ENCODE data around the gene GPN2.

The GPN2 gene

DNA sequence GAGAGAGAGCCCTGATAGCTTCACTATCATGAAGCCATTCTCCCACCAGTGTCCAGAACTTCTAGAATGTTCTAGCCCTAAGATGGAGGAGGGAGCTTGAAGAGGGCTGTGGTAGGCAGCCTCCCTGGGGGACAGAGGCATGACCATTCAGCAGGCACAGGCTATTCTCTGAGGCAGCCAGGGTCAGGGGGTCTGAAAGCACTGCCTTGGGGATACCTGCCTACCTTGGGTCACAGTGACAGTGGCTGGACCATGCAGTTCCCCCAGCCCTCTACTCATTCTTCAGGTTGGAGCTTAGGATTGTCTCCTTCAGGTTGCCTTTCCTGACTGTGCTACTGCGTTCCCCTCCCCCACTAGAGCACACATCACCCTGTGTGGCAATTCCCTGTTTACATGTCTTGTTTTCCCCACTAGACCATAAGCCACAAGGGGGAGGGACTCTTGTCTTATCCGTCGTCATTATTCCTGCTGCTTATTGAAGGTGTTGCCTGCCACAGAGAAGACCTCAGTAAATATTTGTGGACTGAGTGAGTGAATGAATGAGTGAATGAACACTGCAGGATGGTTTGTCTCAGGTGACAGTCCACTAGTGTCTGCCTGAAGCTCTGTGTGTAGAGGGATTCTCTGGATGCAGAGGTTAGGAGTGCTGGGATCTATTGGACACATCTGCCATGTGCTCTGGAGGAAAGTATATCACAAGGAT is 58.4 kb downstream of the GPN2 start:
- DNase-seq (ENCODE audit: low spot score), result no peak

DNA sequence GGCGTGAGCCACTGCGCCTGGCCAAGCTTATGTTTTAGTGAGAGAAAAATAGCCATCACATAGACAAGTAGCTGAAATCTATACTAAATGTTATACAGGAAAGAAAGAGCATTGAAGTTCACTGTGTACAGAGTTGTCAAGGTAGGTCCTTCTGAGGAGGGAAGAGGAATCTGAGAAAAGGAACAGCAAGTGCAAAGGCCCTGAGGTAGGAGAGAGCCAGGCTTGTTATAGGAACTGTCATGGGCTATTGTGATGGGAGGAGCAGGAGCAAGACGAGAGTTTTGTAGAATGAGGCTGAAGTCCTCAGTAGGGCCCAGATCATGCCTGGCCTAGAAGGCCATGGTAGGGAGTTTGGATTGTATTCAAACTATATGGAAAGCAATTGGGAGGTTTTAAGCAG is 59.0 kb downstream of the GPN2 start:
- DNase-seq (ENCODE audit: low spot score), result no peak

DNA sequence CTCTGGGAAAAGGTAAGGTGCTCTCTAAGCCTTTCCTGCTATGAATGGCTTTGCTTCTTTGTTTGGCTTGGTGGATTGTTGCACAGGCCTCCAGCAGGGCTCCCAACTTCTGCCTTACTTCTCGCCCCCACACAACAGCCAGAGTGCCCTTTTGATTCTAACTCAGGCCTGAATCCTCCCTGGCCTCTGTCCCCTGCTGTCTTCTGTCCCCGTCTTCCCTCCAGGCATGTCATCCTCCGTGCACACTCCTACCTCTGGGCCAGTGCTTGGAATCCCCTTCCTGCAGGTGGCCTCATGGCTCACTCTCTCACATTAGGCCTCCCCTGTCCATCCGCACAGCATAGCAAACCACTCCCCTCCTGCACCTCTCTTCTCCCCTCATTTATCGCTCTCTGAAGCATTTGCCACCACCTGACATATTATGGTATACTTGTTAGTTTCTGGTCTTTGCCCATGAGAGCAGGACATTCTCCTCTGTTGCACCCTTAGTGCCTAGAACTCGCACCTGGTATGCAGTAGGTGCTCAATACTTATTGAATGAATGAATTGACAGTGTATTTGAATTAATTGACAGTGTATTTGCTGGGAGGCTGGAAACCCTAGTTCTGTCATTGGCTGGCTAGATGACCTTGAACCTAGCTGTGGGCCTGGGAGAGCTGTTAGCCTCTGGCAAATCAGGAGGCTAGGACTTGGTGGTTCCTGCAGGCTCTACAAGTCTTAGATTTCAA is 60.7 kb downstream of the GPN2 start:
- DNase-seq (ENCODE audit: low spot score), result no peak

DNA sequence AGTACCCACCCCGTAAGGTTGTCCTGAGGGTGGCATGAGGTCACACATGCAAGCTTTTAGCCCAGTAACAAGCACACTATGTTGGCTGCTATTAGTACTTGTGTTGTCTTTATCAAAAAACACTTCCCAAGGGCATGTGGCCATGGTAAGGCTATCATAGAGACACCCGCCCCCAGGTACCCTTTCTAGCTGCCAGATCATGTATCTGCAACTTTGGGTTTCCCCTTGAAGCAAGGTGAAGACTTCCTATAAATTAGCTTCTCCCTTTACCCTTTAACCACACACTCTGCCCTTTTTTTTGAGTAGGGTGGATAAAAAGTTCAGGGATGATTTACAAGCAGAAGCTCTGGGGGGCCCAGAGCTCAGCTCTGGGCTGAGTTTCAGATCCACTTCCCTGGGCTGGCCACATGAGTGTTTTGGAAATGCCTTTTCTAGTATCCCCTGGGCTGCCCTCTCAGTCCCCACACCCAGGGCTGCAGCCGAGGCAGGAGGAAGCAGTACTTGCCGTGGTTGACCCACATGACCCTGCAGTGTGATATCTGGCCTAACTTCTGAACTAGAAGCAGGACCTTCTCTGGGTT is 61.6 kb downstream of the GPN2 start:
- peak; percentile 60 for DNase-seq (ENCODE audit: low spot score)

DNA sequence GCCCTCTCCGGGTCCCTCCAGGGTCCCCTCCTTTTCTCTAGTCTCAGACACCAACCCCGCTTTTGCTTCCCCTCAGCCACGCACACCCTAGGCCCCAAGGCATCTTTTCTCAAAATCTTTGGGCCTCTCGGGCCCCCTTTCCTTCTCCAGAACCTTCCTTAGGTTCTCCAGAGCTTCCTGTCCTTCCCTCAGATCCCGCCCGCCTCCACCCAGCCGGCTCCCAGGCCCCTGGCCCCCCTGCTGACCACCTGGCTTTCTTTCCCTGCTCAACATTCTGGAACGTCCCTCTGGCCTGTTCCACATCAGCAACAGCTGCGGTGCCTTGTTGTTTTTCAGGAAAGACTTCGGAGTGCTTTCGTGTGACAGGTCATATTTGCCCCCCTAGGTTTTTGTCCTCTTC is 62.4 kb downstream of the GPN2 start:
- DNase-seq (ENCODE audit: low spot score), result no peak

DNA sequence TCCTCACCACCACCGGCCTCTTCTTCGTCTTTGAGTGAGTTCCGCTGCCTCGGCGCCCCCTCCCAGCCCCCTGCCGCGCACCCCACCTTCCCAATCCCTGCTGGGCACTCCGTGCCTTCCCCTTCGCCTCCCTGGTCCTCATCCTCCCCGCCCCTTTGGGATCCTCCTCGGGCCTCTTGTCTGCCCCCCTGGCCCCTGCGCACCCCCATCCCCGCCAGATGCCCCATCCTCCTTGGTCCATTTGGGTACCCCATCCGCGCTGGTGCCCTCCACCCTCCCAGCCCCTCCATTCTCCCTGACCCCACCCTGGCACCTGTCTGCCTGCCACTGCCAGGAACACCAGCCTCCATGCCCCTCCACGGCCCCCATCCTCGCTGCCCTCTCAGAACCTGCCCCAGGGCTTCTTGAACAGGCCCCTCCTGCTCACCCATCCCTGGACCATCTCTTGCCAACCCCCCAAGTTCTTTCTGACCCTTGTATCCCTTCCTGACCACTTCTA is 62.9 kb downstream of the GPN2 start:
- no peak for DNase-seq (ENCODE audit: low spot score)

DNA sequence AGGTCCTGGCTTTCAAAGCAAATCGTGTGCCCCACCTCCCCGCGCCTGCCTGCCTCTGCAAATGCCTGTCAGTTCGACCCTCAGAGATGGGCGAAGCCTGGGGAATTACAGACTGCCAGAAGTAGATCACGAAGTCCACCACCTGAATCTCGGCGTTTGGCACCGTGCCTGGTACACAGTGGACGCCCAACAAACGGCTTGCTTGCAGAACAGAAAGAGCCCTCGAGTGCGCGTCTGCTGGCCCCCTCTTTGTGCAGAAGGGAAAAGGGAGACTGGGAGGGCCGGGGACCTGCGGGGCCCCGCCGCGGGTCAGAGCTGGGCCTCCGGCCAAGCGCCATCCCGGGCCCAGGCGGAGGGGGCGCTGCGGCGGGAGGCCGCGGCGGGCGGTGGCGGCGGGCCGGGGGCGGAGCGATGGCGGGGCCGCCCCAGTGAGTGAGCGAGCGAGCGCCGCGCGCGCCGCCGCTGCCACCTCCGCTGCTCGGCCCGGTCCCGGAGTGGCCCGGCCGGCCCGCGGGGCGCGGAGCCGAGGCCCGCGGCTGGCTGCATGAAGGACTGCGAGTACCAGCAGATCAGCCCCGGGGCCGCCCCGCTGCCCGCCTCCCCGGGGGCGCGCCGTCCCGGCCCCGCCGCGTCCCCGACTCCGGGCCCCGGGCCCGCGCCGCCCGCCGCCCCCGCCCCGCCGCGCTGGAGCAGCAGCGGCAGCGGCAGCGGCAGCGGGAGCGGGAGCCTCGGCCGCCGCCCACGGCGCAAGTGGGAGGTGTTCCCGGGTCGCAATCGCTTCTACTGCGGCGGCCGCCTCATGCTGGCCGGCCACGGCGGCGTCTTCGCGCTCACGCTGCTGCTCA is 63.6 kb downstream of the GPN2 start, which contains the start of gene ZDHHC18:
ZDHHC18 (plus strand) TSS at position 428 of the 845 bp plus-strand sequence; CDS start at position 545, 117 bp downstream.
- DNase-seq (ENCODE audit: low spot score), result peak; percentile 40
